ENCODE measurements around the gene SUN3. TPM values are rescaled to one million over a fixed set of nuclear protein-coding genes. Genes with fewer than 3 reads are reported as not detected.

SUN3 gene
- total and polyA plus RNA-seq, 2 of the 8 experiments (the other 6 are each of a cell fraction or from before 2014, with no cell fraction given) = not detected

- Histone ChIP-seq H3K23me2 (ENCODE audit: low read depth, low read length) (peaks cover 5% of the 10 kb centered on the region; the same call in 1 of the 2 replicates), H3K14ac (ENCODE audit: insufficient read length) (no peak overlapping the region), H2AFZ (ENCODE audit: low read length) (no peak overlapping the region), H4K8ac (ENCODE audit: extremely low read depth, insufficient read depth, low read length) (no peak overlapping the region), H3K9ac (replicated peaks in 1 of 4; ENCODE audit: extremely low read depth in 1 of 4, low read depth in 3 of 4, low read length in 3 of 4) (no peak overlapping the region), H3K23ac (ENCODE audit: insufficient read length) (no peak overlapping the region), H3K27ac (ENCODE audit: low read depth, low read length) (no peak overlapping the region; the same call in 1 of the 2 replicates), H3K56ac (replicated peaks; ENCODE audit: insufficient read length, low read depth, low read length) (no peak overlapping the region), H3K4ac (replicated peaks; ENCODE audit: insufficient read length, low read depth, low read length) (no peak overlapping the region), H3K4me3 (ENCODE audit: extremely low read depth in 1 of 4, insufficient read depth in 2 of 4, low read depth in 3 of 4, low read length in 4 of 4) (no peak overlapping the region), H2BK15ac (ENCODE audit: low read length) (no peak overlapping the region), H4K91ac (replicated peaks; ENCODE audit: insufficient read length, low read length) (no peak overlapping the region), H4K20me1 (replicated peaks in 1 of 2; ENCODE audit: control insufficient read depth in 1 of 2, insufficient read depth in 2 of 2, low read length in 2 of 2) (peaks cover 0 to 3% of the 10 kb centered on the region in 2 experiments), H2AK5ac (ENCODE audit: low read depth, low read length) (no peak overlapping the region), H3K79me2 (ENCODE audit: control insufficient read depth in 1 of 2, insufficient read depth in 2 of 2, low read length in 2 of 2) (no peaks in the 10 kb centered on the region), H2BK20ac (ENCODE audit: low read length) (no peak overlapping the region), H3K27me3 (replicated peaks in 1 of 4; ENCODE audit: control insufficient read depth in 3 of 4, extremely low read depth in 1 of 4, insufficient read depth in 3 of 4, low read length in 3 of 4) (no peaks in the 10 kb centered on the region), H3K9me3 (ENCODE audit: insufficient read depth in 2 of 2, low read depth in 1 of 2, low read length in 1 of 2) (no peaks in the 10 kb centered on the region), H3K18ac (ENCODE audit: extremely low read depth, low read length) (no peak overlapping the region), H4K5ac (ENCODE audit: insufficient read length, low read depth, low read length) (no peak overlapping the region), H3K4me1 (replicated peaks in 1 of 4; ENCODE audit: control insufficient read depth in 3 of 4, insufficient read depth in 4 of 4, low read length in 3 of 4) (peaks cover 0 to 9% (median 5%) of the 10 kb centered on the region in 4 experiments; a peak in 6 of 7 replicates), H2BK120ac (replicated peaks; ENCODE audit: low read depth, low read length) (no peak overlapping the region), H2BK12ac (ENCODE audit: low read depth, low read length) (no peak overlapping the region), H3K79me1 (ENCODE audit: low read depth, low read length) (no peaks in the 10 kb centered on the region), H2BK5ac (ENCODE audit: low read depth, low read length) (no peak overlapping the region), H3K36me3 (ENCODE audit: control insufficient read depth in 2 of 4, insufficient read depth in 4 of 4, low read length in 3 of 4) (no peaks in the 10 kb centered on the region), H3K4me2 (ENCODE audit: insufficient read depth in 1 of 2, low read depth in 2 of 2, low read length in 2 of 2) (peak overlapping the region; percentile 3 to 24; a peak in 2 of 4 replicates)
- ChIA-PET POLR2A (ENCODE audit: partially characterized antibody) (interaction anchor here (1.1 kb wide), 1 partner anchor 32 kb away, joined by 3 read pairs; no protein-coding TSS in a partner anchor), CTCF (ENCODE audit: partially characterized antibody) (interaction anchor here (1.2 to 1.3 kb wide), 2 partner anchors 12 to 85 kb away, joined by 3 to 6 read pairs; no protein-coding TSS in a partner anchor)
- TF ChIP-seq POLR2AphosphoS5 (IDR thresholded peaks at IDR 0.05; ENCODE audit: low read depth, low read length) = no peak
- no peak for TF ChIP-seq SRF (IDR thresholded peaks at IDR 0.05; ENCODE audit: low read depth, low read length)
- no peak for TF ChIP-seq ASH2L (IDR thresholded peaks at IDR 0.05; ENCODE audit: low read length)
- no peak for TF ChIP-seq TEAD4 (IDR thresholded peaks at IDR 0.05; ENCODE audit: low read depth, low read length)
- TF ChIP-seq RBBP5 (IDR thresholded peaks at IDR 0.05; ENCODE audit: borderline replicate concordance, low read depth, low read length) = no peak
- TF ChIP-seq SUZ12 (IDR thresholded peaks at IDR 0.05; ENCODE audit: low read length) = no peak
- no peak for TF ChIP-seq PHF8 (conservative IDR thresholded peaks at IDR 0.05; ENCODE audit: low read depth, low read length)
- FAIRE-seq (no peak), DNase-seq (ENCODE audit: low read depth in 1 of 2, low spot score in 2 of 2) (no peak)
- WGBS, 2 experiments (ENCODE audit: extremely low coverage in 1 of 2, insufficient coverage in 1 of 2, insufficient read length in 1 of 2, insufficient replicate concordance in 2 of 2, low coverage in 1 of 2, low lambda C conversion rate in 2 of 2, missing lambda C conversion rate in 1 of 2) = 51% methylated on average over 10 of the region's 10 CpGs; no CpG with 5 or more reads in 1 of the 2 experiments
Observed at GRCh38 chr7:47942132-47942531, 86.8 kb downstream of the SUN3 start.

Data from H1 (cell line).